Spleen (tissue), 7 donors: ENCODE data around the gene SH3RF1.

Experiments used
- CTCF ChIP-seq, 11 experiments: fragments of 200-600 bp in 7 of 11; fragments of 450-650 bp in 4 of 11; sonication (generic) in 4 of 11; IDR thresholded peaks in 8 of 11; conservative IDR thresholded peaks in 3 of 11; 1 replicate in 7 of 11; 2 replicates in 4 of 11; pipeline versions ENCODE4 v1.4.0 to v1.8.0; 2016 to 2021; ENCODE audit warnings: antibody characterized with exemption in 11 of 11, inconsistent platforms in 4 of 11, mild to moderate bottlenecking in 1 of 11
- POLR2AphosphoS5 ChIP-seq, 3 donors: sonication (generic); formaldehyde crosslinking; IDR thresholded peaks; one replicate each; pipeline ENCODE4 v1.5.1; 2017; ENCODE audit warnings: antibody characterized with exemption in 3 of 3
- donor health status: DM: no; HTN: no; CAD: no; lungs with moderate emphysema.
- donor health status: DM: no; HTN: no; CAD: no.
- donor health status: DM: no; HTN: no; CAD: no.

DNA sequence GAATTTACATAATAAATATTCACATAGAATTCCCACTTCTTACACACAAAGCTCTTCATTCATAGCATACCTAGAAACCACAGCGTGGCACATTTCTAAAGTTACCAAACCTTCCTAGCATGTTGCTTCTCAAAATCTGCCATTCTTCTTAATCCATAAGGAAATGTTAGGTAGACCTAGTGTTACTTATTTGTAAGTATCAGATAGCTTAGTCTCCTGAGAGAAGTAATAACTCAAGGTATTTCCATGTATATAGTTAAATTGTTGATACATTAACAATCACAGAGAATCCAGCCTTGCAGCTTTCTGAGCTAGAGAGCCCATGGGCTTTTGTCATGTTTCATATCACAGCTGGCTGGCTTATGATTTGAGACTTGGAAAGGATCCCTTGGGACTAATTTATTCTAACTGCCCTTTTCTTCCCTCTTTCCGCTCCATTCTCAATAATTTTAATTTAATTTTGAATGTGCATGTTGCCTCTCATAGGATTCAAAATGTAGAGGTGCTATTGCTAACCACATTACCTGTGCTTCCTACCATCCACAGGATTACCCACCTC is 17.6 kb downstream of the SH3RF1 start:
- no peak for TF ChIP-seq POLR2AphosphoS5 (IDR thresholded peaks at IDR 0.05)
- TF ChIP-seq CTCF (IDR thresholded peaks at IDR 0.05 in 8 of 11, conservative IDR thresholded peaks at IDR 0.05 in 3 of 11): no peak
